ENCODE data around the gene UNC5A.

- TF ChIP-seq, protein P1, sequence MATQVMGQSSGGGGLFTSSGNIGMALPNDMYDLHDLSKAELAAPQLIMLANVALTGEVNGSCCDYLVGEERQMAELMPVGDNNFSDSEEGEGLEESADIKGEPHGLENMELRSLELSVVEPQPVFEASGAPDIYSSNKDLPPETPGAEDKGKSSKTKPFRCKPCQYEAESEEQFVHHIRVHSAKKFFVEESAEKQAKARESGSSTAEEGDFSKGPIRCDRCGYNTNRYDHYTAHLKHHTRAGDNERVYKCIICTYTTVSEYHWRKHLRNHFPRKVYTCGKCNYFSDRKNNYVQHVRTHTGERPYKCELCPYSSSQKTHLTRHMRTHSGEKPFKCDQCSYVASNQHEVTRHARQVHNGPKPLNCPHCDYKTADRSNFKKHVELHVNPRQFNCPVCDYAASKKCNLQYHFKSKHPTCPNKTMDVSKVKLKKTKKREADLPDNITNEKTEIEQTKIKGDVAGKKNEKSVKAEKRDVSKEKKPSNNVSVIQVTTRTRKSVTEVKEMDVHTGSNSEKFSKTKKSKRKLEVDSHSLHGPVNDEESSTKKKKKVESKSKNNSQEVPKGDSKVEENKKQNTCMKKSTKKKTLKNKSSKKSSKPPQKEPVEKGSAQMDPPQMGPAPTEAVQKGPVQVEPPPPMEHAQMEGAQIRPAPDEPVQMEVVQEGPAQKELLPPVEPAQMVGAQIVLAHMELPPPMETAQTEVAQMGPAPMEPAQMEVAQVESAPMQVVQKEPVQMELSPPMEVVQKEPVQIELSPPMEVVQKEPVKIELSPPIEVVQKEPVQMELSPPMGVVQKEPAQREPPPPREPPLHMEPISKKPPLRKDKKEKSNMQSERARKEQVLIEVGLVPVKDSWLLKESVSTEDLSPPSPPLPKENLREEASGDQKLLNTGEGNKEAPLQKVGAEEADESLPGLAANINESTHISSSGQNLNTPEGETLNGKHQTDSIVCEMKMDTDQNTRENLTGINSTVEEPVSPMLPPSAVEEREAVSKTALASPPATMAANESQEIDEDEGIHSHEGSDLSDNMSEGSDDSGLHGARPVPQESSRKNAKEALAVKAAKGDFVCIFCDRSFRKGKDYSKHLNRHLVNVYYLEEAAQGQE (IDR thresholded peaks at IDR 0.05; ENCODE audit: insufficient read depth in 1 of 2, low read depth in 2 of 2, low read length in 2 of 2): no peak
- TF ChIP-seq POLR2AphosphoS5 (IDR thresholded peaks at IDR 0.05; ENCODE audit: low read depth, low read length): no peak
- TF ChIP-seq TAF1 (IDR thresholded peaks at IDR 0.05; ENCODE audit: borderline replicate concordance, insufficient read depth, low read length): no peak
Measured at GRCh38 chr5:176865964-176866363, 55.6 kb downstream of the UNC5A start.

Data from PFSK-1 (cell line).